Bronchial epithelial cell (primary cell): ENCODE measurements around the gene ENTPD8. TPM values are rescaled to one million over a fixed set of nuclear protein-coding genes. Genes with fewer than 3 reads are reported as not detected.
A peak's percentile ranks its signal among the peaks of the same experiment; 100 is the strongest.

Source experiments
- DNase-seq: peaks from one replicate; pipeline ENCODE4 v3.0.0-alpha.2; 2010; ENCODE audit warnings: low read depth
- FAIRE-seq: peaks from 2 replicates; lab custom pipeline; 2011; peaks lifted over from hg19 to GRCh38; lab: Jason Lieb, UNC
- H3K27me3 ChIP-seq: 2 replicates; pipeline ENCODE4 v1.5.1; 2011; ENCODE audit warnings: low read length; ENCODE audit not compliant: control insufficient read depth, insufficient read depth
- H3K36me3 ChIP-seq: 2 replicates; pipeline ENCODE4 v1.5.1; 2011; ENCODE audit warnings: low read length; ENCODE audit not compliant: control insufficient read depth, insufficient read depth
- H3K4me3 ChIP-seq: 2 replicates; pipeline ENCODE4 v1.5.1; 2011; ENCODE audit warnings: mild to moderate bottlenecking, low read depth, low read length, control low read depth
- CTCF ChIP-seq: IDR thresholded peaks from 2 replicates; pipeline ENCODE4 v1.5.1; 2011; ENCODE audit warnings: mild to moderate bottlenecking, moderate library complexity, low read length, control low read depth, inconsistent platforms; ENCODE audit not compliant: insufficient read depth, severe bottlenecking
- total RNA-seq: library from RNA; depleted of rRNA; stranded (reverse); fragments of >200 nt; gene quantifications from 2 replicates; pipeline ENCODE4 v1.2.1, GENCODE V29; 2014

ENTPD8 gene
- total RNA-seq, 1 donor from 2014 or later: not detected

- Histone ChIP-seq H3K4me3 (no peak overlapping the region), H3K36me3 (peaks cover 4% of the 10 kb centered on the region), H3K27me3 (no peaks in the 10 kb centered on the region)
- peak; percentile 82 for DNase-seq
- TF ChIP-seq CTCF: peak; percentile 83
- no peak for FAIRE-seq
These were observed 4.2 kb upstream of the ENTPD8 start for GRCh38 chr9:137445275-137445807.

GRCh38 chr9:137444106-137444790, 3.1 kb upstream of the ENTPD8 start:
- Histone ChIP-seq H3K27me3 (no peaks in the 10 kb centered on the region), H3K36me3 (peaks cover under 1% of the 10 kb centered on the region), H3K4me3 (no peak overlapping the region)
- no peak for DNase-seq
- FAIRE-seq: no peak
- TF ChIP-seq CTCF: no peak

GRCh38 chr9:137441935-137442321, 771 bp upstream of the ENTPD8 start:
- FAIRE-seq (no peak), DNase-seq (no peak)
- Histone ChIP-seq H3K36me3 (no peaks in the 10 kb centered on the region), H3K27me3 (no peaks in the 10 kb centered on the region), H3K4me3 (no peak overlapping the region)
- TF ChIP-seq CTCF: no peak

GRCh38 chr9:137439158-137439714, 1.9 kb downstream of the ENTPD8 start:
- Histone ChIP-seq H3K36me3 (no peaks in the 10 kb centered on the region), H3K27me3 (no peaks in the 10 kb centered on the region), H3K4me3 (no peak overlapping the region)
- DNase-seq (no peak), FAIRE-seq (no peak)
- no peak for TF ChIP-seq CTCF

GRCh38 chr9:137438591-137439157, 2.5 kb downstream of the ENTPD8 start:
- Histone ChIP-seq H3K27me3 (no peaks in the 10 kb centered on the region), H3K36me3 (no peaks in the 10 kb centered on the region), H3K4me3 (no peak overlapping the region)
- DNase-seq (no peak), FAIRE-seq (no peak)
- TF ChIP-seq CTCF: no peak
